GM12873 (cell line): ENCODE measurements around the gene MXRA8.

ENCODE experiments used
- TF ChIP-seq, protein P1 (sequence below): IDR thresholded peaks from 2 replicates; pipeline ENCODE4 v1.5.1; 2012; ENCODE audit warnings: low read depth, mild to moderate bottlenecking, moderate library complexity, low read length, control low read depth; ENCODE audit not compliant: insufficient read depth; ENCODE audit errors: missing control alignments

Gene MXRA8

DNA sequence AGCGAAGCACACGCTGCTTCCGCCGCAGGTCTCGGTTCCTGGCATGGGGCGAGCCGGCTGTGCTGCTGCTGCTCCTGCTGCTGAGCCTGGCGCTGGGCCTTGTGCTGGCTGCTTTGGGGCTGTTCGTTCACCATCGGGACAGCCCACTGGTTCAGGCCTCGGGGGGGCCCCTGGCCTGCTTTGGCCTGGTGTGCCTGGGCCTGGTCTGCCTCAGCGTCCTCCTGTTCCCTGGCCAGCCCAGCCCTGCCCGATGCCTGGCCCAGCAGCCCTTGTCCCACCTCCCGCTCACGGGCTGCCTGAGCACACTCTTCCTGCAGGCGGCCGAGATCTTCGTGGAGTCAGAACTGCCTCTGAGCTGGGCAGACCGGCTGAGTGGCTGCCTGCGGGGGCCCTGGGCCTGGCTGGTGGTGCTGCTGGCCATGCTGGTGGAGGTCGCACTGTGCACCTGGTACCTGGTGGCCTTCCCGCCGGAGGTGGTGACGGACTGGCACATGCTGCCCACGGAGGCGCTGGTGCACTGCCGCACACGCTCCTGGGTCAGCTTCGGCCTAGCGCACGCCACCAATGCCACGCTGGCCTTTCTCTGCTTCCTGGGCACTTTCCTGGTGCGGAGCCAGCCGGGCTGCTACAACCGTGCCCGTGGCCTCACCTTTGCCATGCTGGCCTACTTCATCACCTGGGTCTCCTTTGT lies 24.7 kb downstream of the MXRA8 start:
- TF ChIP-seq, protein P1, sequence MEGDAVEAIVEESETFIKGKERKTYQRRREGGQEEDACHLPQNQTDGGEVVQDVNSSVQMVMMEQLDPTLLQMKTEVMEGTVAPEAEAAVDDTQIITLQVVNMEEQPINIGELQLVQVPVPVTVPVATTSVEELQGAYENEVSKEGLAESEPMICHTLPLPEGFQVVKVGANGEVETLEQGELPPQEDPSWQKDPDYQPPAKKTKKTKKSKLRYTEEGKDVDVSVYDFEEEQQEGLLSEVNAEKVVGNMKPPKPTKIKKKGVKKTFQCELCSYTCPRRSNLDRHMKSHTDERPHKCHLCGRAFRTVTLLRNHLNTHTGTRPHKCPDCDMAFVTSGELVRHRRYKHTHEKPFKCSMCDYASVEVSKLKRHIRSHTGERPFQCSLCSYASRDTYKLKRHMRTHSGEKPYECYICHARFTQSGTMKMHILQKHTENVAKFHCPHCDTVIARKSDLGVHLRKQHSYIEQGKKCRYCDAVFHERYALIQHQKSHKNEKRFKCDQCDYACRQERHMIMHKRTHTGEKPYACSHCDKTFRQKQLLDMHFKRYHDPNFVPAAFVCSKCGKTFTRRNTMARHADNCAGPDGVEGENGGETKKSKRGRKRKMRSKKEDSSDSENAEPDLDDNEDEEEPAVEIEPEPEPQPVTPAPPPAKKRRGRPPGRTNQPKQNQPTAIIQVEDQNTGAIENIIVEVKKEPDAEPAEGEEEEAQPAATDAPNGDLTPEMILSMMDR: no peak

DNA sequence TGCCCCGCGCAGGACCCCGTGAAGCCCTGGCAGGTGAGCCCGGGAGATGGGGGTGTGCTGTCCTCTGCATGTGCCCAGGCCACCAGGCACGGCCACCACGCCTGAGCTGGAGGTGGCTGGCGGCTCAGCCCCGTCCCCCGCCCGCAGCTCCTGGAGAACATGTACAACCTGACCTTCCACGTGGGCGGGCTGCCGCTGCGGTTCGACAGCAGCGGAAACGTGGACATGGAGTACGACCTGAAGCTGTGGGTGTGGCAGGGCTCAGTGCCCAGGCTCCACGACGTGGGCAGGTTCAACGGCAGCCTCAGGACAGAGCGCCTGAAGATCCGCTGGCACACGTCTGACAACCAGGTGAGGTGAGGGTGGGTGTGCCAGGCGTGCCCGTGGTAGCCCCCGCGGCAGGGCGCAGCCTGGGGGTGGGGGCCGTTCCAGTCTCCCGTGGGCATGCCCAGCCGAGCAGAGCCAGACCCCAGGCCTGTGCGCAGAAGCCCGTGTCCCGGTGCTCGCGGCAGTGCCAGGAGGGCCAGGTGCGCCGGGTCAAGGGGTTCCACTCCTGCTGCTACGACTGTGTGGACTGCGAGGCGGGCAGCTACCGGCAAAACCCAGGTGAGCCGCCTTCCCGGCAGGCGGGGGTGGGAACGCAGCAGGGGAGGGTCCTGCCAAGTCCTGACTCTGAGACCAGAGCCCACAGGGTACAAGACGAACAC lies 25.4 kb downstream of the MXRA8 start:
- TF ChIP-seq, protein P1: no peak

DNA sequence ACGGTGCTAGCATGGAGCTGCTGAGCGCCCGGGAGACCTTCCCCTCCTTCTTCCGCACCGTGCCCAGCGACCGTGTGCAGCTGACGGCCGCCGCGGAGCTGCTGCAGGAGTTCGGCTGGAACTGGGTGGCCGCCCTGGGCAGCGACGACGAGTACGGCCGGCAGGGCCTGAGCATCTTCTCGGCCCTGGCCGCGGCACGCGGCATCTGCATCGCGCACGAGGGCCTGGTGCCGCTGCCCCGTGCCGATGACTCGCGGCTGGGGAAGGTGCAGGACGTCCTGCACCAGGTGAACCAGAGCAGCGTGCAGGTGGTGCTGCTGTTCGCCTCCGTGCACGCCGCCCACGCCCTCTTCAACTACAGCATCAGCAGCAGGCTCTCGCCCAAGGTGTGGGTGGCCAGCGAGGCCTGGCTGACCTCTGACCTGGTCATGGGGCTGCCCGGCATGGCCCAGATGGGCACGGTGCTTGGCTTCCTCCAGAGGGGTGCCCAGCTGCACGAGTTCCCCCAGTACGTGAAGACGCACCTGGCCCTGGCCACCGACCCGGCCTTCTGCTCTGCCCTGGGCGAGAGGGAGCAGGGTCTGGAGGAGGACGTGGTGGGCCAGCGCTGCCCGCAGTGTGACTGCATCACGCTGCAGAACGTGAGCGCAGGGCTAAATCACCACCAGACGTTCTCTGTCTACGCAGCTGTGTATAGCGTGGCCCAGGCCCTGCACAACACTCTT lies 26.2 kb downstream of the MXRA8 start:
- TF ChIP-seq, protein P1: no peak

DNA sequence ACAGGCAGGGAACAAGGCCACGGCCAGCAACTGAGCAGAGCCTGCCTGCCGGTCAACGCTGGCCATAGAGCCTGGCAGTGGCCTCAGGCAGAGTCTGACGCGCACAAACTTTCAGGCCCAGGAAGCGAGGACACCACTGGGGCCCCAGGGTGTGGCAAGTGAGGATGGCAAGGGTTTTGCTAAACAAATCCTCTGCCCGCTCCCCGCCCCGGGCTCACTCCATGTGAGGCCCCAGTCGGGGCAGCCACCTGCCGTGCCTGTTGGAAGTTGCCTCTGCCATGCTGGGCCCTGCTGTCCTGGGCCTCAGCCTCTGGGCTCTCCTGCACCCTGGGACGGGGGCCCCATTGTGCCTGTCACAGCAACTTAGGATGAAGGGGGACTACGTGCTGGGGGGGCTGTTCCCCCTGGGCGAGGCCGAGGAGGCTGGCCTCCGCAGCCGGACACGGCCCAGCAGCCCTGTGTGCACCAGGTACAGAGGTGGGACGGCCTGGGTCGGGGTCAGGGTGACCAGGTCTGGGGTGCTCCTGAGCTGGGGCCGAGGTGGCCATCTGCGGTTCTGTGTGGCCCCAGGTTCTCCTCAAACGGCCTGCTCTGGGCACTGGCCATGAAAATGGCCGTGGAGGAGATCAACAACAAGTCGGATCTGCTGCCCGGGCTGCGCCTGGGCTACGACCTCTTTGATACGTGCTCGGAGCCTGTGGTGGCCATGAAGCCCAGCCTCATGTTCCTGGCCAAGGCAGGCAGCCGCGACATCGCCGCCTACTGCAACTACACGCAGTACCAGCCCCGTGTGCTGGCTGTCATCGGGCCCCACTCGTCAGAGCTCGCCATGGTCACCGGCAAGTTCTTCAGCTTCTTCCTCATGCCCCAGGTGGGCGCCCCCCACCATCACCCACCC lies 27.0 kb downstream of the MXRA8 start, which contains the start of gene TAS1R3:
TSS of gene TAS1R3 (plus strand) at position 213 of the 898 bp plus-strand sequence. CDS start at position 279, 66 bp downstream.
- TF ChIP-seq, protein P1: no peak

DNA sequence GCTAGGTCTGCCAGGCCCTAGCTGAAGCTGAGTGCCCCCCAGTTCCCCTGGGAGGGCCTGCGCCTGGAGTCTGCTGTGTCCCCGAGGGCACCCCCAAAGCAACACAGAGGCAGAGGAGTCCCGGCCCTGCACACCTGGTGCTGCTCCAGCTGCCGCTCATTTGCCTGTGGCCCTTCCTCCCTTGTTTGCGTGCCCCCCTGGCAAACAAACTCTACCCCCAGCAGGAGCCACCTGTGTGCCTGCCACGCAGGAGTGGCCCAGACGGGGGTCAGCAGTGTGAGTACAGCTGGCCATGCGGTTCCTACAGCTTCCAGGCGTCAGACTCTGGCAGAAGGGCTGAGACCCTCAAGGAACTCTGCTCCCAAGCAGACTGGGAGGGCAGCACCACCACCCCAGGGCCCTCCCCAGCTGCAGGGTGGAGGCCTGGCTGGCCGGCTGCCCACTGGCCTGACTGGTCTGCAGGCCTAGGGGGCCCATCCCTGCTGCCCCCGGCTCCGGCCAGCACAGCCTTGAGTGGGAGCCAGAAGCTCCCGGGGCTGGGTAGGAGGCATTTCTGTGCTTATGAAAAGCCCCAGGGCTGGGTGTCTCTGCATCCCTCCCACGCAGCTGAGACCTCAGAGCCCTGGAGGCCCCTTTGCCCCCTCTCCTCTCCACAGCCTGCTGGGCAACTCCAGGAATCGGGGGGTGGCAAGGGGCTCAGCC lies 27.8 kb downstream of the MXRA8 start:
- TF ChIP-seq, protein P1: no peak

DNA sequence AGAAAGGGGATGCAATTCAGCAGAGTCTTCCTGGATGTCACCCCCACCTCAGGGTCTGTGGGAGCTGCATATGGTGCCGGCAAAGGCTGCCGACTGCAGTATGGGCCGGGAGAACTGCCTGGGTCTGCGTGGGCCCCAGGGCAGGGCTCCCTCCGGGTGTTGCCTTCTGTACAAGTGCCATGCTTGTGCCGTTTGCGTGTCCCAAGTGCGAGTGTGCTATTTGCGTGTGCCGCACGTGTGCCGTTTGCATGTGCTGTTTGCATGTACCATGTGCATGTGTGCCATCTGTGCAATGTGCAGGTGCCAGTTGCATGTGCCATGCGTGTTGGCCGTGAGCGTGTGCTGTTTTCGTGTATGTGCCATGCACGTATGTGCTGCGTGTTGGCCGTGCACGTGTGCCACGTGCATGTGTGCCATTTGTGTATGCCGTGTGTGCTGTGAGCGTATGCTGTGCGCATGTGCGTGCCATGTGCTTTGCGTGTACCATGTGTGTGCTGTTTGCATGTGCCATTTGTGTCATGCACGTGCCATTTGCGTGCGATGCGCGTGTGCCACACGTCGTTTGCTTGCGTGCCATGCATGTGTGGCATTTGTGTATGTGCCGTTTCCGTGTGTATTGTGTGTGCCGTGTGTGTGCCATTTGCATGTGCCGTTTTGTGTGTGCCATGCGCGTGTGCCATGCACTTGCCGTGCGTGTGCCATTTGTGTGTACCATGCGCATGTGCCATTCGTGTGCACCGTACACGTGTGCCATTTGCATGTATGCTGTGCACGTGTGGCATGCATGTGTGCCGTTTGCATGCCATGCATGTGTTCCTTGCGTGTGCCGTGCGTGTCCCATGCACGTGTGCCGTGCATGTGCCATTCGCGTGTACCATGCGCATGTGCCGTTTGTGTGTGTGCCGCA lies 28.8 kb downstream of the MXRA8 start:
- TF ChIP-seq, protein P1: no peak
